HG02981 (cell line): ENCODE results near the gene PAM16.
"Not testable (repeated sequence)": the region's sequence is repeated elsewhere in the genome, so short reads cannot be mapped to it uniquely, and the experiment has no call there.

Source experiments
- ATAC-seq: cut with Tn5 transposase; IDR thresholded peaks from one replicate; pipeline ENCODE4 v1.9.1; 2021; ENCODE audit warnings: mild to moderate bottlenecking, moderate library complexity; ENCODE audit not compliant: unreplicated experiment

PAM16 gene

GRCh38 chr16:4354512-4355409 is 3.6 kb upstream of the PAM16 start:
- ATAC-seq: no peak

GRCh38 chr16:4353675-4354074 is 2.6 kb upstream of the PAM16 start:
- ATAC-seq: no peak

GRCh38 chr16:4352843-4353242 is 1.7 kb upstream of the PAM16 start:
- ATAC-seq: no peak

- no peak for ATAC-seq
These were observed 759 bp upstream of the PAM16 start for GRCh38 chr16:4351880-4352279.

GRCh38 chr16:4350365-4350786 is 745 bp downstream of the PAM16 start:
- no peak for ATAC-seq

- ATAC-seq: no peak
These were observed 1.8 kb downstream of the PAM16 start for GRCh38 chr16:4349332-4349731.

GRCh38 chr16:4347765-4348509 is 3.2 kb downstream of the PAM16 start:
- ATAC-seq: no peak

- ATAC-seq: no peak
These were observed 4.1 kb downstream of the PAM16 start for GRCh38 chr16:4347010-4347409.

- ATAC-seq: no peak
These were observed 5.0 kb downstream of the PAM16 start for GRCh38 chr16:4345836-4346781.

- ATAC-seq: no peak
These were observed 5.9 kb downstream of the PAM16 start for GRCh38 chr16:4344983-4345835.

GRCh38 chr16:4344300-4344982 is 6.7 kb downstream of the PAM16 start:
- not testable (repeated sequence) for ATAC-seq

- ATAC-seq: no peak
These were observed 8.0 kb downstream of the PAM16 start for GRCh38 chr16:4342866-4343744.

GRCh38 chr16:4341250-4341649 is 9.9 kb downstream of the PAM16 start:
- ATAC-seq: no peak

- ATAC-seq: no peak
These were observed 10.7 kb downstream of the PAM16 start for GRCh38 chr16:4340443-4340842.

GRCh38 chr16:4339909-4340308 is 11.2 kb downstream of the PAM16 start:
- ATAC-seq: no peak

- ATAC-seq: no peak
These were observed 11.7 kb downstream of the PAM16 start for GRCh38 chr16:4339455-4339854.

GRCh38 chr16:4338712-4339299 is 12.3 kb downstream of the PAM16 start:
- ATAC-seq: no peak

- ATAC-seq: no peak
These were observed 13.0 kb downstream of the PAM16 start for GRCh38 chr16:4338125-4338582.
